Activated naive CD8-positive, alpha-beta T cell treated with anti-CD3 and anti-CD28 coated beads, Interleukin-2, amount 10 ng/mL, durations not matched to agents 7 days and 5 days (primary cell): ENCODE data around the gene IFI35. TPM values are rescaled to one million over a fixed set of nuclear protein-coding genes. Genes with fewer than 3 reads are reported as not detected.
"Not testable (repeated sequence)": the region's sequence is repeated elsewhere in the genome, so short reads cannot be mapped to it uniquely, and the experiment has no call there.

Experiments used
- ATAC-seq: fragments of 150-1000 bp; cut with Tn5 transposase; one replicate; pipeline ENCODE4 v1.10.0; 2021; ENCODE audit warnings: low read depth, moderate library complexity
- POLR2A ChIA-PET: fragments of 350-600 bp; sonication (Branson Sonifier 250); formaldehyde crosslinking; loops from one replicate; lab custom pipeline; 2021; ENCODE audit warnings: antibody characterized with exemption; lab: Charles Lee
- DNase-seq: peaks from one replicate; pipeline ENCODE4 v3.0.0; 2021
- H3K27ac Mint-ChIP-seq: one replicate; pipeline ENCODE4 v1.8.0; 2022; ENCODE audit warnings: mild to moderate bottlenecking, mixed read lengths
- H3K27me3 Mint-ChIP-seq: one replicate; pipeline ENCODE4 v1.8.0; 2022; ENCODE audit warnings: mild to moderate bottlenecking, moderate library complexity, mixed read lengths
- H3K36me3 Mint-ChIP-seq: one replicate; pipeline ENCODE4 v1.8.0; 2021; ENCODE audit warnings: mild to moderate bottlenecking, mixed read lengths
- H3K4me1 Mint-ChIP-seq: one replicate; pipeline ENCODE4 v1.8.0; 2021; ENCODE audit warnings: mixed read lengths
- H3K4me3 Mint-ChIP-seq: one replicate; pipeline ENCODE4 v1.8.0; 2022; ENCODE audit warnings: mild to moderate bottlenecking, moderate library complexity, mixed read lengths
- H3K9me3 Mint-ChIP-seq: one replicate; pipeline ENCODE4 v1.8.0; 2021; ENCODE audit warnings: mixed read lengths
- total RNA-seq, 2 experiments: library from RNA; stranded (reverse); gene quantifications; one replicate each; pipeline ENCODE4 v1.2.3, GENCODE V29; 2021

IFI35 gene
- 10 to 100 TPM; 92.7 to 99.2 TPM for total RNA-seq

DNA sequence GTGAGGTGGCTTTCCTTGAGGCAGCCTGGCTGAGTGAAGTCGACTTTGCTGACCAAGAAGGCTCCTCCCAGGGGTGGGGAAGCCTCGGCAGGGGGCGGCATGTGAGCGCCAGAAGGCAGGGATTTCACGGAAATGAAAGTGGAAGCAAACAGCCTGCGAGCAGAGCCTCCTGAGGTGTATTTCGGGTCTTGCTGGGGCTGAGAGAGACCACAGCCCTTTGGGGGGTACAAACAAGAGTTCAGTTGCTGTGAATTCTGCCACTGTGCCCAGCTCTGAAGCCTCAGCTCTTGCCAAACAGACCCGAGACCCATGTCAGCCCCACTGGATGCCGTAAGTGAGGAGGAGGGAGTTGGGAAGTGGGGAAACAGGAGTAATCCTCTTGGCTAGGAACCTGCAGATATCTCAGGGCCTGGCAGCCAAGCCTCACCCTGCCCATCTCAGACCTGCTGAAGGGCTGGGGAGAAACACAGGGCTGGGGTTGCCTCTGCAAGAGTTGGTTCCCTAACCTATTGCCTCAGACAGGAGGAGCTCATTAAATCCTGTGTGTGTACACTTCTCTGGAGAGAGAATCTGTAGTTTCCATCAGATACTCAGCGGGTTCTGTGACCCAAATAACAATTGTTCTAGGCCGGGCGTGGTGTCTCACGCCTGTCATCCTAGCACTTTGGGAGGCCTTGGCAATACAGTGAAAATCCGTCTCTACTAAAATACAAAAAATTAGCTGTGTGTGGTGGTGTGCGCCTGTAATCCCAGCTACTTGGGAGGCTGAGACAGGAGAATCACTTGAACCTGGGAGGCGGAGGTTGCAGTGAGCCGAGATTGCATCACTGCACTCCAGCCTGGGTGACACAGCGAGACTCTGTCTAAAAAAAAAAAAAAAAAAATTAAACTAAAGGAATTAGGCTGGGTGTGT, at the start of gene IFI35:
Gene IFI35 (plus strand): TSS at position 146 of the 913 bp plus-strand sequence. CDS start 164 bp downstream, at position 310.
- DNase-seq (peak; percentile 83), ATAC-seq (peak; percentile 98)
- peaks cover 6% of the 10 kb centered on the region for H3K36me3 Mint-ChIP-seq
- POLR2A ChIA-PET = interaction anchor here (0.6 to 3.3 kb wide), 13 partner anchors 8 to 614 kb away, joined by 3 to 65 read pairs (median 5); partner anchors contain the start of genes BRCA1, RND2, RPL27 and RUNDC1
- H3K9me3 Mint-ChIP-seq = no peaks in the 10 kb centered on the region
- H3K4me1 Mint-ChIP-seq = peaks cover 23% of the 10 kb centered on the region
- peak within 1 kb of the TSS; percentile 100 for H3K4me3 Mint-ChIP-seq
- no peaks in the 10 kb centered on the region for H3K27me3 Mint-ChIP-seq
- peak within 1 kb of the TSS; percentile 100 for H3K27ac Mint-ChIP-seq

DNA sequence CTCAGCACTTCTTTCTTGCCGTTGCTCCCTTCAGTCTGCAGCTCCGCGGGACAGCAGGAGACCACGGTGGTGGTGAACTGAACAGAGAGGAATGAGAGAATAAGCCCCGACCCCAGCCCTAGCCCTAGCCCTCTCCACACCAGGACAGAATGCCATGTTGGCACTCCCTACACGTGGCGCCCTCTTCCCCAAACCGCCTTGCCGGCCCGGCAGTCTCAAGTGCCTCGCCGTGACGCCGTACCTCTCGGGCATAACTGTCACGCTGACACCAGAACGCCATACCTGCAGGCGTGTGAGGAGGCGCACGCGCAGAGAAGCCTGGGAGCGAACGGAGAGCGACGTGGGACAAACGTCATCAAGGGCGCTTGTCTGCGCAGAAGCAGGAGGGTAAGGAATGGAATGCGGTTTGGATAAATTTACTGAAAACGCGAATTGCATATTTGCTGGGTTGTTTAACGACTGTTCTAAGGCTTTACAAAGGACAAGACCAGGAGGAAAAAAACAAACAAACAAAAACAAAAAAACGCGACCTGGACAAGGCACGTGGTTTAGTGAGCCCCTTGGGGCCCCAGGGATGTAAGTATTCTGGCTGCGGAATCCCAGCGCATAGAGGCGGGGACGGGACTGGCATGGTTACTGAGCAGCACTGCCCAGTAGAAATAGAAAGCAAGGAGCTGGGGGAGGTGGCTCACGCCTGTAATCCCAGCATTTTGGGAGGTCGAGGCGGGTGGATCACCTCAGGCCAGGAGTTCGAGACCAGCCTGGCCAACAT, 42.2 kb upstream of the IFI35 start, which contains the start of gene AARSD1:
Gene AARSD1 (minus strand): TSS at position 294 of the 772 bp plus-strand sequence. CDS start 14 bp downstream, at position 280.
- DNase-seq = peak; percentile 89
- POLR2A ChIA-PET = interaction anchor here (0.6 to 1.8 kb wide), 7 partner anchors 34 to 396 kb away, joined by 3 to 8 read pairs (median 5); partner anchors contain the start of genes PSME3 and RPL27
- Mint-ChIP-seq H3K4me1 (peaks cover 14% of the 10 kb centered on the region), H3K36me3 (peaks cover 16% of the 10 kb centered on the region), H3K27me3 (no peaks in the 10 kb centered on the region), H3K9me3 (no peaks in the 10 kb centered on the region), H3K27ac (peak within 1 kb of the TSS; percentile 90), H3K4me3 (peak within 1 kb of the TSS; percentile 91)
- ATAC-seq = peak; percentile 95

DNA sequence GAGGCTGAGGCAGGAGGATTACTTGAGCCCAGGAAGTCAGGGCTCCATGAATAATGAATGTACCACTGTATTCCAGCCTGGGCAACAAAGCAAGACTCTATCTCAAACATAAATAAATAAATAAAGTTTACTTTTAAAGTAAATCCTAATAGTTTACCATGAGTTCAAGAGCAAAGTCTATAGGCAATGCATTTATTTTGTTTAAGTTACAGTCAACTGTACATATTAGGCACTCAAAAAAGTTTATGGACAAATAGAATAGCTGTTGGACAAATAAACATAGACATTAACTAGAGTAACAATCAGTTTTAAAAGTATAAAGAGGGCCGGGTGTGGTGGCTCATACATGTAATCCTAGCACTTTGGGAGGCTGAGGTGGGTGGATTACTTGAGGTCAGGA, 38.7 kb upstream of the IFI35 start:
- DNase-seq (no peak), ATAC-seq (no peak)
- no peaks in the 10 kb centered on the region for H3K27me3 Mint-ChIP-seq
- H3K9me3 Mint-ChIP-seq = no peaks in the 10 kb centered on the region
- no peak overlapping the region for H3K27ac Mint-ChIP-seq
- peaks cover 5% of the 10 kb centered on the region for H3K36me3 Mint-ChIP-seq
- H3K4me3 Mint-ChIP-seq = no peak overlapping the region
- H3K4me1 Mint-ChIP-seq = peaks cover 11% of the 10 kb centered on the region
- POLR2A ChIA-PET = no interaction called here

DNA sequence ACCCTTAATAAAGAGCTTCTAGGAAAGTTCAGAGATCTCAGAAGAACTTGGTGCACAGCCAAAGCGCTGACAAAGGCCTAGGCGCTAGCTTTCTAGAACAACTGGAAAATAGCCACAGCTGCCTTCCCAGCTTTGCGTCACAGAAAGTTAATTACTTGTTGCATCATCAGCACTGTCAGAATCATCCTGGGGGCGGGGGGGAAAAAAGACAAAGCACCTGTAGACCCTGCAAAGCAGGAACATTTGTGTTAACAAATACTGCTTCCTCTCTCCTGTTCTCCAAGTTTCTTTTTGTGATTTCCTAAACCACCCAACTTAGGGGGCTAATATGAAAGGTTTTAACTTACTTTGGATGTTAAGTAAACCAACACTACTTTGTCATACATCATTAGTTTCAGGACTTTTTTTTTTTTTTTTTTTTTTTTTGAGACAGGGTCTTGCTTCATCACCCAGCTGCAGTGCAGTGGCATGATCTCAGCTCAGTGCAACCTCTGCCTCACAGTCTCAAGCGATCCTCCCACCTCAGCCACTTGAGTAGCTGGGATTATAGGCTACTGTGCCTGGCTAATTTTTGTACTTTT, 37.5 kb upstream of the IFI35 start:
- no peak overlapping the region for H3K4me3 Mint-ChIP-seq
- DNase-seq (no peak), ATAC-seq (no peak)
- H3K9me3 Mint-ChIP-seq = no peaks in the 10 kb centered on the region
- H3K27me3 Mint-ChIP-seq = no peaks in the 10 kb centered on the region
- H3K4me1 Mint-ChIP-seq = peaks cover 5% of the 10 kb centered on the region
- POLR2A ChIA-PET = no interaction called here
- H3K36me3 Mint-ChIP-seq = peaks cover 5% of the 10 kb centered on the region
- no peak overlapping the region for H3K27ac Mint-ChIP-seq

DNA sequence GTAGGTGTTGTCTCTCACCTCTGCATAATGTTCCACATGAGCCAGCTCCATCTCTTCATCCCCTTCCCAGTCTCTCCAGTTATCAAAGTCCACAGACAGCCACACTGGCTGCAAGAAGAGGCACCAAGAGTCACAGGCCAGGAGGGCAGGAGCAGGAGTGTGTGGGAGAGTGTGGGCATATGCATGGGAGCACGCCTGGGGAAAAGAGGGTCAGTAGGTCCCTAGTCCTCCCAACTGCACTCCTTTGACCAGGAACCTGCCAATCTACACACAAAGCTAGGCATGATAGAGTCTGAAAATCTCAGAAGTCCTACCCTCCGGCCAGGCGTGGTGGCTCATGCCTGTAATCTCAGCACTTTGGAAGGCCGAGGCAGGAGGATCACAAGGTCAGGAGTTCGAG, 35.0 kb upstream of the IFI35 start:
- Mint-ChIP-seq H3K4me3 (no peak overlapping the region), H3K36me3 (no peaks in the 10 kb centered on the region), H3K9me3 (no peaks in the 10 kb centered on the region), H3K27ac (no peak overlapping the region), H3K4me1 (peaks cover 4% of the 10 kb centered on the region), H3K27me3 (no peaks in the 10 kb centered on the region)
- POLR2A ChIA-PET = no interaction called here
- no peak for ATAC-seq
- no peak for DNase-seq

DNA sequence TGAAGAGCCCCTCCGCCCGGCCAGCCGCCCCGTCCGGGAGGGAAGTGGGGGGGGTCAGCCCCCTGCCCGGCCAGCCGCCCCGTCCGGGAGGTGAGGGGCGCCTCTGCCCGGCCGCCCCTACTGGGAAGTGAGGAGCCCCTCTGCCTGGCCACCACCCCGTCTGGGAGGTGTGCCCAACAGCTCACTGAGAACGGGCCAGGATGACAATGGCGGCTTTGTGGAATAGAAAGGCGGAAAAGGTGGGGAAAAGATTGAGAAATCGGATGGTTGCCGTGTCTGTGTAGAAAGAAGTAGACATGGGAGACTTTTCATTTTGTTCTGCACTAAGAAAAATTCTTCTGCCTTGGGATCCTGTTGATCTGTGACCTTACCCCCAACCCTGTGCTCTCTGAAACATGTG, 33.3 kb upstream of the IFI35 start:
- POLR2A ChIA-PET, H3K27ac Mint-ChIP-seq, H3K4me3 Mint-ChIP-seq, ATAC-seq, H3K36me3 Mint-ChIP-seq, H3K9me3 Mint-ChIP-seq, DNase-seq, H3K27me3 Mint-ChIP-seq, H3K4me1 Mint-ChIP-seq: not testable (repeated sequence)

DNA sequence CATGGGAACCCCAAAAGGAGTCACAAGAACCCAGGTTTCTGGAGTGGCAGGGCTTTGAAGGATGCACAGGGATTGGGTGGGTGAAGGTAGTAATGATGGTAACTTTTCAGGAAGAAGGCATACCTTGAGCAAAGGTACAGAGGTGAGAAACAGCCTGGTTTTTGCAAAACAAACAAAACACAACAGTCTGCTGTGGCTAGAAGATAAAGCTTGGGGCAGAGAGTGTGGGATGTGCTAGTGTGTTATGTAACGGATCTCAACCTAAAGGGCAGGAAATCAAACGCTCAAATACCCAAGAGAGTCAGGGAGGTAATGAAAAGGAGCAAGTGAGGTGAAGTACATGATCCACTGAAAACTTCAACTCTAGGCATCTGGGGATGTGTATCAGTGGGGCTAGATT, 31.3 kb upstream of the IFI35 start:
- no peak overlapping the region for H3K27ac Mint-ChIP-seq
- H3K9me3 Mint-ChIP-seq = no peaks in the 10 kb centered on the region
- POLR2A ChIA-PET = interaction anchor here (0.7 kb wide), 1 partner anchor 47 kb away, joined by 3 read pairs; no protein-coding TSS in a partner anchor
- no peak overlapping the region for H3K4me3 Mint-ChIP-seq
- ATAC-seq (no peak), DNase-seq (no peak)
- peaks cover 12% of the 10 kb centered on the region for H3K4me1 Mint-ChIP-seq
- H3K27me3 Mint-ChIP-seq = peaks cover 3% of the 10 kb centered on the region
- H3K36me3 Mint-ChIP-seq = no peaks in the 10 kb centered on the region

DNA sequence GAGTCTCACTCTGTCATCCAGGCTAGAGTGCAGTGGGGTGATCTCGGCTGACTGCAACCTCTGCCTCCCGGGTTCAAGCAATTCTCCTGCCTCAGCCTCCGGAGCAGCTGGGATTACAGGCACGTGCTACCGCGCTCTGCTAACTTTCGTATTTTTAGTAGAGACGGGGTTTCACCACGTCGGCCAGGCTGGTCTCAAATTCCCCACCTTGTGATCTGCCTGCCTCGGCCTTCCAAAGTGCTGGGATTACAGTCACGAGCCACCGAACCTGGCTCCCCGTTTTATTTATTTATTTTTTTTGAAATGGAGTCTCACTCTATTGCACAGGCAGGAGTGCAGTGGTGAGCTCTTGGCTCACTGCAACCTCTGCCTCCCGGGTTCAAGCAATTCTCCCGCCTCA, 30.9 kb upstream of the IFI35 start:
- ATAC-seq, DNase-seq, H3K27me3 Mint-ChIP-seq, POLR2A ChIA-PET, H3K36me3 Mint-ChIP-seq, H3K4me3 Mint-ChIP-seq, H3K9me3 Mint-ChIP-seq, H3K27ac Mint-ChIP-seq: not testable (repeated sequence)
- H3K4me1 Mint-ChIP-seq = peaks cover 14% of the 10 kb centered on the region

DNA sequence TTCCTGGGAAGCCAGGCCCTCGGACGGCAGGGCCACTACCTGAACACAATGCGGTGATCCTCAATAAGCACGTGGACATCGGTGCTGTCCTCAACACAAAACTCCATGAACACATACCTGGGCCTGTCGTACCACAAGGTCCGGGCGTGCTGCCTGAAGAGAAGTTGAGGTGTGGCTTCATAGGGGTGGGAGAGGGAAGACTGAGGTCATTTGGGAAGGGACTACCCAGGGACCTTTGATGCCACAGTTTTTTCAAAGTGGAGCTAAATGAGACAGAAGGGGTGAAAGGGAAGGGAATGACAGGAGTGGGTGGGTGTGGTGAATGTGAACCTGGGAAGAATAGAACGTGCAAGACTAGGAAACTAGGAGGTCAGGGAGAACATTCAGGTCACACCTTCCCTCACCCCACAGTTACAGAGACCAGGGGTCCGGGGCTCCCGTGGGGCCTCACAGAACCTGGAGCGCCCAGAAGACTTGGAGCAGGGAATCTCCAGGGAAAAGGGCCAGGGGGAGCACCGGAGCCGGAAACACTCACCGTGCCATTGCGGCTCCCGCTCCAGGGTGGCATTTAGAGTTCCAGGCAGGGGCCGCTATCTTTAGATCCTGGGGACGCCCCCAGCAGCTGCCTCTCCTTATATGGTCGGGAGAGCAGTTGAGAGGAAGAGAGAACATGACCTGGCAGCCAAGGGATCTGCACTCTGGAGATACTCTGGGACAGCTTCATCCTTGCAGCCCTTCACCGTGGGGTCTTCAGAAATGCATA, 26.9 kb upstream of the IFI35 start, which contains the start of gene PTGES3L:
Gene PTGES3L (minus strand): TSS at position 570 of the 763 bp plus-strand sequence. CDS start 27 bp downstream, at position 543.
- Mint-ChIP-seq H3K36me3 (peaks cover 7% of the 10 kb centered on the region), H3K27ac (peak within 1 kb of the TSS; percentile 97), H3K4me3 (peak within 1 kb of the TSS; percentile 99), H3K27me3 (peaks cover 3% of the 10 kb centered on the region), H3K9me3 (no peaks in the 10 kb centered on the region), H3K4me1 (peaks cover 31% of the 10 kb centered on the region)
- DNase-seq = peak; percentile 52
- POLR2A ChIA-PET = interaction anchor here (0.5 to 0.9 kb wide), 3 partner anchors 18 to 388 kb away, joined by 3 to 4 read pairs (median 4); partner anchors contain the start of genes BECN1 and RPL27
- ATAC-seq = peak; percentile 40

DNA sequence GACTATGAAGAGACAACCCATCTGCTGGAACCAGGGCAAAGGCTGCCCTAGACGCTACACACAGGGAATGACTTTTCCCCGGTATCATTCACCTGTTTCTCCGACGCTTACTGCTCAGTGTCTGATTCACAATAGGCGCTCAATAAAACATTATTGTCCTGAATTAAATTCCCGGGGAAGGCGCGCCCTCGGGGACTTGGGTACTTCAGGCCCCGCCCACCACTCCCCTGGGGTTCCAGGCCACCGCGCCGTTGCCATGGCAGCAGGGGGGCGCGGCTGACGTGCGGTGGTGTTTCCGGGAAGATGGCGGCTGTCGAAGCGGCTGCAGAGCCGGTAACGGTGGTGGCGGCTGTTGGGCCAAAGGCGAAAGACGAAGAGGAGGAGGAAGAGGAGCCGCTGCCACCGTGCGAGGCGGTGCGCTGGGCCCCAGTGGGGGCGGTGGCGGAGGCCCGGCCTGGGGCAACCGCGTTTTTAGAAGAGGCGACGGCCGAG, 26.3 kb upstream of the IFI35 start, which contains the start of gene RUNDC1:
Gene RUNDC1 (plus strand): TSS at position 292 of the 492 bp plus-strand sequence. CDS start 12 bp downstream, at position 304.
- POLR2A ChIA-PET = interaction anchor here (0.7 to 1.6 kb wide), 6 partner anchors 18 to 388 kb away, joined by 3 to 12 read pairs (median 4); partner anchors contain the start of genes BECN1 and RPL27
- peaks cover 32% of the 10 kb centered on the region for H3K4me1 Mint-ChIP-seq
- H3K9me3 Mint-ChIP-seq = no peaks in the 10 kb centered on the region
- peaks cover 11% of the 10 kb centered on the region for H3K36me3 Mint-ChIP-seq
- peak; percentile 95 for DNase-seq
- H3K27ac Mint-ChIP-seq = peak within 1 kb of the TSS; percentile 97
- ATAC-seq = peak; percentile 76
- H3K4me3 Mint-ChIP-seq = peak within 1 kb of the TSS; percentile 99
- peaks cover 3% of the 10 kb centered on the region for H3K27me3 Mint-ChIP-seq

DNA sequence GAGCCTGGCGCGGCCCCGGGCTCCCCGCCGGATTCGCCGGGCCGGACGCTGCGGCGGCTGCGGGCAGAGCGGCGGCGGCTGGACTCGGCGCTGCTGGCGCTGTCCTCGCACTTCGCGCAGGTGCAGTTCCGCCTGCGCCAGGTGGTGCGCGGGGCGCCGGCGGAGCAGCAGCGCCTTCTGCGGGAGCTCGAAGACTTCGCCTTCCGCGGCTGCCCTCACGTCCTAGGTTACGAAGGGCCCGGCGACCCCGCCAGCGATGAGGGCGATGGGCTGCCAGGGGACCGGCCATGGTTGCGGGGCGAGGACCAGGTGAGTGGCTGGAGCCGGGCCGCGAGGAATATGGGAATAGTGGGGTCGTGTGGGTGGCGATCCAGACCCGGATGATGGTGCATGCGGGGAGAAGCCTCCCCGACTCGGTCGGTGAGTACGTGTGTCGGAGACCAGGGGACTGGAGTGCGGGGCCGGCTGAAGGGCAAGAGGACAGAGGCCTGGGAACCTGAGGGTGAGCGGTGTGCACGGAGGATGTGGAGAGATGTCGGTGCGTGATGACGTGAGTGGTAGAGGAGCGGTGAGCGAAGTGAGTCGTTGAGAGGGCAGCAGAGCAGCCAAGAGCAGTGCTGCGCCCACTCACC, 25.7 kb upstream of the IFI35 start:
- DNase-seq (peak; percentile 70), ATAC-seq (peak; percentile 76)
- POLR2A ChIA-PET = interaction anchor here (1.0 to 1.6 kb wide), 4 partner anchors 17 to 380 kb away, joined by 3 to 12 read pairs (median 4); partner anchors contain the start of genes BECN1 and RPL27

More for the DNA sequence above, 25.7 kb upstream of the IFI35 start:
- Mint-ChIP-seq H3K4me3 (peak overlapping the region; percentile 99), H3K4me1 (peaks cover 32% of the 10 kb centered on the region), H3K9me3 (no peaks in the 10 kb centered on the region), H3K27ac (peak overlapping the region; percentile 96), H3K27me3 (peaks cover 3% of the 10 kb centered on the region), H3K36me3 (peaks cover 14% of the 10 kb centered on the region)
